GM21390 (cell line): ENCODE data around the gene CR2.
"Not testable (repeated sequence)": the region's sequence is repeated elsewhere in the genome, so short reads cannot be mapped to it uniquely, and the experiment has no call there.

Experiments used
- ATAC-seq: cut with Tn5 transposase; IDR thresholded peaks from one replicate; pipeline ENCODE4 v1.9.1; 2021; ENCODE audit not compliant: unreplicated experiment

Gene CR2

DNA sequence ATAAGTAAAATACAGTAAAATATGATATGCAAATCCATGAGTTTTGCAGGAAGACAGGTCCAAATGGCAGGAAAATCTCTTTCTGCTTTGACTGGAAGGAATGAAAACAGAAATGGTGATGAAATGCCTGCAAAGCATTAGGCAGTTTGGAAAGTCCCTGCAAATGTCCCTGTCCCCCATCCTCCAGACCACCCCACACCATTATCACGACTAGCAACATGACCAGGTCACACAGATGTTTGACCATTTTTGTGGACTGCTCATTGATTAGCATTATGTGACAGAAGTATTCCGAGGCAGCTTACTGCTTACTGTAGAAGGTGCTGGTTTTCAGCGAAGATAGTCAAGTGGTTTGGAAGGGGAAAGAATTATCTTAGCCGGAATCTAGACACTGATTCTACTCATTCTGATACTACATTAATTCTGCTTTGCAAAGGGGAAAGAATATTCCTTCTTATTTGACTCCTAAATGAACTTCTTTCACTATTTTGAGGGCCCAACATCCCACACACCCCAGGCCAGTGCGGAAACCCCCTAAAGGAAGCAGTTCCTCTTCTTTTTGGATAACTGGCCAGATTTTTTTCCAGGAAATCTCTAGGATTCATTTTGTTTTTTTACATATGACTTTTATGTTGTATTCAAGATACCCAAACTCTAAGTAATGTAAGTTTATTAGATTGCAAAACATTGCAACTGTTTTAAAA is 9.5 kb upstream of the CR2 start:
- no peak for ATAC-seq

DNA sequence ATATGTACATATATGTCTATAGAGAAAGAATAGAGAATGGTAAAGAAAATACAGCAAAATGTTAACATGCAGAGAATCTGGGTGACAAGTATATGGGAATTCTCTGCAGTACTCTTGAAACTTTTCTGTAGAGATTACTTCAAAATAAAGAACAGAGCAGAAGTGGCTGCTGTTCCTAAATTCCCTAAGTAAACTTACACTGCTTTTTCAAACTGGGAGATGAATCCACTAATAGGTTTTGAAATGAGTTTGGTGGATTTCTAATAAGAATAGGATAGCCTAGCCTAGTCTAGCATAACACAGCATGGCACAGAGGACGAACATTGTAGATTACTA is 450 bp upstream of the CR2 start:
- no peak for ATAC-seq

DNA sequence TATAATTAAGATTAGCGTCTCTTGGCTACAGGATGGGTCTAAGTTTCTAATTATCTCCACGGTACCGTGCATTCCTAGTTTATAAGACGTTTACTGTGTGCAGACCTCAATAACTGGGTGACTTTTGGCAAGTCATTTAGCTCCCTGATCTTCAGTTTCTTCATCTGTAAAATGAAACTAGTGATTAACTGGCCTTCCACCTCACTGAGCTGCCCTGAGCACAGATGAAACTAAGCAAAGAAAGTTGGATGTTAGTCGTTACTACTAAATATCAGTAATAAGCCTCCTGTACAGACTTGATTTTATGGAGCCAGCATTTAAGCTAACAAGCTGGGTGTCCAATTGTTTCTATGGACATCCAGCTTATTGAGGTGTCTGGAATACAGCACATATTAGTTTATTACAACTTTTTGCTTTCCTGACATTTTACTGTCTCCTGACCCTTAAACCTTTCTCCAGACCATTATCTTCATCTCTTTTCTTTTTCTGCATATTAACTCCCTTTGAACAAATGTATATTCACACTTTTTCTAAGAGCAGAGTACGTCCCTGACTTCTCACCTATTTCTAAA is 1.1 kb downstream of the CR2 start:
- ATAC-seq = no peak

DNA sequence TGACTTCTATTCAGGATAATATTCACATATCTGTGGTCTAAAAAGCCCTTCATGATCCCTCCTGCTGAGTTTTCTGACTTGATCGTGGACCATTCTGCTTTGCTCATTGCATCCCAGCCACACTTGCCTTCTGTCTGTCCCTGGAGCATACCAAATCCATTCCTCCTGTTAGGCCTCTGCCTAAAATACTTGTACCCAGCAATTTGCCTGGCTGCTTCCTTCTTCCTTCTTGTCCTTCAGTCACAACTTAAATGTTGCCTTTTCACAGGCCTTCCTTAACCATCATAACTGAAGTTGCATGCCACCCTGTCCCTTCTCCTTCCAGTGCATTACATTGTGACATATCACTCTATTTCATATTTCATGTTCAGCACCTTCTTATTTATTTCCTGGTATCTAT is 4.3 kb downstream of the CR2 start:
- ATAC-seq = no peak

DNA sequence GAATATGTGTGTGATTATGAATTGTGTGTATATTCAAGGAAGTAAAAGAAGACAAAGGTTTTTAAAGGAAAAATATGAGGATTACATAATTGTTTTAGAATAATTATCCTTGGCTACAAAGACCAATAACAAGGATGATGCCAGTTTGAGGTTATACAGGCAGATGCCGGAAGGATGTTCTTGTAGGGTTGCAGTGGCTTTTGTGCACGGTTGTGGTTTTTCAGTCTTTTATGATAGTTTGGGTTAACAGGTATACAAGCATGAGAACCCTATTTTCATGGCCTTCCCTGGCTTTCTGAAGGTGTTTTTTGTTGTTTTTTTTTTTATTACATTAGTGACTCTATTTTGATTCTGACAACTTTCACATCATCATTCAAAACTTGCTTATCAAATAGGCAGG is 4.9 kb downstream of the CR2 start:
- no peak for ATAC-seq

DNA sequence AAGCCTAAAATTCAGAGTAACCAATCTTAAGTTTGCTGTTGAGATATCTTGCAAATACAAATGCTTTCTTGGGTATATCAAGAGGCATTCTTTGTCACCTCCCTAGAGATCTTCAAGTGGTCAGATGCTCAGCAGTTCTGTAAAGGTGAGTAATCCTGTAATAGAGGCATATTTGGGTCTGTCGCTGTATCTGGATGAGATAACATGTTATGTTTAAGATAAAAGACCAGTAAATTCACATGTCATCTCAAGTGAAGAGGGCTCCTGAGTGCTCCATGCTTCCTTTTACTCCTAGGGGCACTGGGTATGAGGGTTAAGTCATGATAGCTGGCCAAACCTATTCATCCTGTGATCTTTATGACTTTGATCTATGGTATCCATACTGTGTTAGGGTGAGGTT is 7.5 kb downstream of the CR2 start:
- no peak for ATAC-seq

DNA sequence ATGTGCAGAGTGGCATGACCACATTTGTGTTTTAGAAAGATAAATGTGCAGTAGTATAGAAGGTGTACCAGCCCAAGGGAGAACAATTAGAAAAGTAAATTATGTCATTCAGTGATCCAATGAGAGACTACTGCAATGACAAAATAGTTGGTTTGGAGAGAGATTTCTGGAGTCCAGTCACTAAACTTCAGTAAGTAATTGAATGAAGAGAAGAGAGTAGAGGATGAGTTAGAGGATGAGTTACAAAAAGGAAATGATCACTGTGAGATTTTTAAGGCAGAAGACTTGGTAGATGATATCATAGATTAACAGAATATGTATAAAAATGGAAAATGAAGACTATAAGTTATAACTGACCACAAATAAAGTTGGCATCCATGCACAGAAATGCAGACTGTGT is 8.4 kb downstream of the CR2 start:
- no peak for ATAC-seq

DNA sequence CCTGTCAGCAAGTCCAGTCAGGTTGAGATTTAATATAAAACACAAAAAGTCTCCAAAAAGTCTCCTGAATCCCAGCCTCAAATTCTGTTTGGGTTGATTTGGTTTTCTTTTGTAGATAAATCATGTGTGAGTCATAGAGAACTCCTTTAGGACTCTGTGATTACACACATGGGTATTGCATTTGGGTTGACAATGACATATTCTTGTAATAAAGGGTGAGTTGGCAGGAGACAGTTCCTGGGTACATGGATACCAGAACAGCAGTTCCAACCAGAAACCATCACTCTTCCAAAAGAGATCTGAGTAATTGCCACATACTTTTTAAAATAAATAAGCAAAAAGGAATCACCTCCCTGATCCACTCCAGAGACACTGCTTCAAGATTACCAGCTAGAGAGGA is 8.9 kb downstream of the CR2 start:
- no peak for ATAC-seq

DNA sequence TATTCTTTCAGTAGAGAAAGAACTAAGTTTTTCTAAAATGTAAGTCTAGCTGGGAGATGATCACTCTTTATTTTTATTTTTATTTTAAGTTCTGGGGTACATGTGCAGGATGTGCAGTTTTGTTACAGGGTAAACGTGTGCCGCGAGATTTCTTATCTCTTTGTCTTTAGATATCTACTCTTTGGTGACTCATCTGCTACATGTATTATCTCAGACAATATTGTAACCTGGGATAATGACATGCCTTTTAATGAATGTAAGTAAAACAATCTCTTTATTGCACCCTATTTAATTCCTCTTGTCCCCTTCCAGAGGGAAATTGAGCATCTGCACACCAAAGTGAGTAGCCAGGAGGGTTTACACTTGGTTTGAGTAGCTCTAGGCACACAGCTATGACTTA is 9.4 kb downstream of the CR2 start:
- no peak for ATAC-seq

DNA sequence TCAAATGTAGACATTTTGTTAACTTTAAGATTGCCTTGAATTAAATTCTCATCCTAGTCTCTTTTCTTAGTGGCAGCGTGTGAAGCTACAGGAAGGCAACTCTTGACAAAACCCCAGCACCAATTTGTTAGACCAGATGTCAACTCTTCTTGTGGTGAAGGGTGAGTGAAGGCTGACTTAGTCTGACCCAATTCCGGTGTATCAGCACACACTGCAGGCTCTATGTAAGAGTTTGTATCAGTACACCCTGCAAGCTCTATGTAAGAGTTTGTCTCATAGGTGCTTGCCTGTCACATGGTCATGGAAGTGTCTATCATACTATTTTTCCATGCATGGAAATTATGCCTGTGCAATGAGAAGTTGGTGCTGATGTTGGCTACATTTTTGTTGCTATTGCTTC is 16.8 kb downstream of the CR2 start:
- ATAC-seq = no peak

DNA sequence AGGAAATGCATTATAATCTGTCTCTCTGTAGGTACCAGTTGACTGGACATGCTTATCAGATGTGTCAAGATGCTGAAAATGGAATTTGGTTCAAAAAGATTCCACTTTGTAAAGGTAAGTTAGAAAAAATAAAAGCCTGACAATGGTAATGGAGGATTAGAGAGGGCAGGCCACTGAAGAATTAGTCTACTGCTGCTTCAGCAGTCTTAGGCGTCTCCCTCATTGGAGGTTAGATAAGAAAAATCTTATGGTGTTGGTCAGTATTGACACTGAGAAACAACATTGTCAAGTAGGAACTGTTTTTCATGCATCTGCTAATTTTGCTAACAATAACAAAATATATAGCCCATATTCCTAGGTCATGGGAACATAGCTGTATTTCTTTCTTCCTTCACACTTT is 20.1 kb downstream of the CR2 start:
- no peak for ATAC-seq

DNA sequence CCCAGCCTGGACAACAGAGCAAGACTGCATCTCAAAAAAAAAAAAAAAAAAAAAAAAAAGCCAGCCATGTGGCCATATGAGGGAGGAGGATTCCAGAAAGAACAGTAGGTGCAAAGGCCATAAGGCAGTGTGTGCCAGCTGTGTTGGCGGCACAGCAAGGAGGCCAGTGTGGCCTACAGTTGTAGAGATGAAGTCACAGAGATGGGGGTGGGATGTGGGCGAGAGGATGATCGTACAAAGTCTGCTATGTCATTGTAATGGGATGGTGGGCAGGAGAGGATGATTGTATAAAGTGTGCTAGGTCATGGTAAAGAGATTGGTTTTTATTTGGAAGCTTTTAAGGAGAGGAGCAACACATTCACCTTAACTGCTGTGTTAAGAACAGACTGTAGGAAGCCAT is 32.1 kb downstream of the CR2 start:
- no peak for ATAC-seq

DNA sequence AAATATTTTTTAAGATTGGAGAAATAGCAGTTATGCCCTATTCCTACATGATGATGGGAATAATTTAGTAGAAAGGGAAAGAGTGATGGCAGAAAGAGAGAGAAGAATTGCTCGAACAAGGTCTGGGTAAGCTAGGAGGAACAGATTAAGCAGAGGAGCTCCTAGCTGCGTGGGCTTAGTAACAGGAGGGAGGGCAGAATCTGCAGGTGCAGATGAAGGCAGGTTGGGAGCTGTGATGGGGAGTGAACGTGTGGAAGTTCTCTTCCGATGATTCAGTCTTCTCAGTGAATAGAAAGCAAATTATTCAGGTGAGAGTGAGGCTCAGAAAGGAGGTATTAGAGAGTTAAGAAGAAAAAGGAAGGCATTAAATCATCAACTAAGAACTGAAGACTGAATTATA is 33.5 kb downstream of the CR2 start:
- ATAC-seq = no peak

DNA sequence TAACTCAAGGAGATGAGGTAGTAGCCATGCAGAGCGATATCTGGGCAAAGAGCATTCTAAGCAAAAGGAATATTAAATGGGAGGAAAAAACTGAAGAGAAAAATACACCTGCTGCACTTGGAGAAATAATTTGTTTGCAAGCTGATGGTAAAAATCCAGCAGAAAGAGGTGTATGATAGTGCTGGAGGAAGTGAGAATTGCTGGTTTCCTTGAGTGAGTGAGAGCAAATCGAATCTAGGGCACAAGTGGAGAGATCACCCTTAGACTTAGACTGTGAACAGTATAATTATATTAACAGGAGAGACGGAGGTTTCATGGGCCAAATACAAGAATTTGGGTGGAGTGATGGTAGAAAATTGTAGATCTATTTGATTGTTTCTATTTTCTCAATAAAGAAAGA is 39.1 kb downstream of the CR2 start:
- ATAC-seq = no peak

DNA sequence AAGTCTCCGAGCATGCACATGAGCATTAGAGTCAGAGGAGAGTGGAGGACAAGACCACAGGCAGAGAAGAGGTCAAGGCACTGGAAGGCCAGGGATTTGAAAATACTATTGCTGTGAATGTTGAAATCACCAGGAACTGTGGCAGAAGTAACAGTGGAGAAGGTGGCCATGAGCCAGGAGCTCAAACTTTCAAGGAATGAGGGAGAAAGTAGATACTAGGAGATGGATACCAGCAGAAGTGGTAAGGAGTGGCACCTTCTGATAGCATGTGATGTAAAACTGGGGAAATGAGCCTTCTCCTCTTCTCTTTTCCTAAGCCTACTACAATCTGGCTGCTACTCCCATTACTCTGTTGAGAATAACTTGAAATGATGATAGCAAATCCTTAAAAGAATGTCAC is 40.0 kb downstream of the CR2 start:
- ATAC-seq = no peak

DNA sequence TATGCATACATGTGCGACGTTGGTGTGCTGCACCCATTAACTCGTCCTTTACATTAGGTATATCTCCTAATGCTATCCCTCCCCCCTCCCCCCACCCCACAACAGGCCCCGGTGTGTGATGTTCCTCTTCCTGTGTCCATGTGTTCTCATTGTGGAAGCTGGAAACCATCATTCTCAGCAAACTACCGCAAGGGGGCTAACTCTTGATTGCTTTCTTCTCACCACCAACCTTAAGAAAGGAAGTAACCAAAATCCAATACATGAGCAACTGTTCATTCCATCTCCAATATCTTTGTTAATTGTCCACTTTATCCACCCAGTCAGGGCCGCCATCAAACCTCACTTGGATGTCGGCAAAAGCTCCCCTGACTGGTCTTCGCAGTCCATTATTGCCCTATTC is 41.2 kb downstream of the CR2 start:
- ATAC-seq = not testable (repeated sequence)

DNA sequence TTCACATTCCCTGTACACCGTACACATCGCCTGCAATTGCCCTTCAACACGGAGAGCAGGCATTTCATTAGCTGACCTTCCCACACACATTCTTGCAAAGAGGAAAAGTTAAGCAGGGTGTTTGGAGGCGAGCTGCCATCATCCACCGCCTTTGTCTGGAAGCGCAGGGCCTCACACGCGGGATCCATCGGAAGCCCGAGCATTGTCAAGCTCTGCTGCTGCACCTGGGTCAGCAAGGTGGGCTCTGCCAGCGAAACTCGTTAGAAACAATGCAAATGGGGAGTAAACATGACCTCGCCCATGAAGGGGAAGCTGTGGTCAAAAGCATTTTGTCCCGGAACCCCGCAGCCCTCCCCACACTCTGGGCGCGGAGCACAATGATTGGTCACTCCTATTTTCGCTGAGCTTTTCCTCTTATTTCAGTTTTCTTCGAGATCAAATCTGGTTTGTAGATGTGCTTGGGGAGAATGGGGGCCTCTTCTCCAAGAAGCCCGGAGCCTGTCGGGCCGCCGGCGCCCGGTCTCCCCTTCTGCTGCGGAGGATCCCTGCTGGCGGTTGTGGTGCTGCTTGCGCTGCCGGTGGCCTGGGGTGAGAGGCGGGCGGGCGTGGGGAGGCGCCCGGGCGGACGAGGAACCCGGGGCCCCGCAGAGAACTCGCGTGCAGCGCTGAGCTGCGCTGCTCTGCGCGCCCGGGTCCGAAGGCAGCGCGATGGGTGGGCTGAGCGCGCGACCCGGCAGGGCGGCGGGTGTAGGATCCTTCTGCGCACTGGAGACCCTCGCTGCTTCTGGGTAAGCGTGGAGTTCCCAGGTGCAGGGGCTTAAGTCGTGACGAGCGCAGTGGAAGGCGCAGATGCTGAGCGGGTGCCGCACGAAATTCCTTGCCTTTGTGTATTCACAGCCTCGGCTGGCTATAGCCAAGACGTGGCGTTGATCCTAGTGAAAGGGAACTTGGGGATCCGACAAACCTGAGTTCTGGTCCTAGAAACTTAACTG is 42.0 kb downstream of the CR2 start, which contains the start of gene CR1:
Gene CR1 (plus strand): TSS at position 357 of the 992 bp plus-strand sequence. CDS start 111 bp downstream, at position 468.
- peak; percentile 53 for ATAC-seq

DNA sequence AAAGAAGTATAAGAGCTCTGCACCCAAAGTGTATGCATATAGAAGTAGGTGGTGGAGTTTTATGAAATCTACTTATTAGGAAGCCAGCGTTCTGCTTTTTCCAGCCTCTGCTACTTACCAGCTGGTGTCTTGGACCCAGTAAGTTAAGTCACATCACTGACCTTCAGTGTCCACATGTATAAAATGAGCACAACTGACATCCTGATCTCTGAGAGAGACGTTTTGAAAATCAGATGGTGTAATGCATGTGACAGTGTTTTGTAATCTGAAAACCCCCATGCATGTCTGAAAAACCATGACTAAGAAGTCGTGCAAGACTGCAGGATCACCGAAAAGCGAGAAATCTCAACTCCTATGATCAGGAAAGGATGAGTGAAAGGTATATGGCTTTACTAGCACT is 43.8 kb downstream of the CR2 start:
- ATAC-seq = no peak

DNA sequence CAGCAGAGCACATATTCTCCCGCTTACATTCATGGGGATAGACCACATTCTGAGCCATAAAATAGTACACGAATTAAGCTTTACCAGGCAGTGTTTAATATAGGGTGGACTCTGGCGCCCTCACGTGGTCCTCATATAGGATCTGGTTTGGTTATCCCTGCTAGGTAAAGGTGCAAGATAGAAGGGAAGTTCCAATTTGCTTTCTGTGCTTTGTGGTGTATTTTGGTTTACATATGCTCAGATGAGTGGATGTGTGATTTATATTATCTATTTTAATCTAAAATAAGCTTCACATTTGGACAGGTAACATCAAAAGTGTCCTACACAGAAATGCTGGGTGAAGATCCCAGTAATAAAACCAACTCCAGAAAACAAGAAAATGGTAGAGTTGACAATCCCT is 45.4 kb downstream of the CR2 start:
- ATAC-seq = no peak

DNA sequence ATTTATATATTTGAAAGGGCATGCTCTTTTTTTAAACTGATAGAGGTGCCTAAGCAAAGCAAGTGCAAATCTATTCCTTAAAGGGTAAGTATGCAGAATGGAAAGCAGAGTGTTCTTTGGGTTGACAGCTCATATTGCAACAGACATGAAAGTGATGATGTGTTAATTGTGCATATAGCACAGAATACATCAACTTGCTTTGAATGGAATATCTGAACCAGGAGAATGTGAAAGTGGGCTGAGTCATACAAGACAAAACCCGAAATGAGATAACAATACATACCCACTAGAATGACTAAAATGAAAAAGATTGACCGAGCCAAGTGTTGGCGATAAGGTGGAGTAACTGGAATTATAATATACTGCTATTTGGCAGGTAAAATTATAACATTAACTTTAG is 46.2 kb downstream of the CR2 start:
- no peak for ATAC-seq

DNA sequence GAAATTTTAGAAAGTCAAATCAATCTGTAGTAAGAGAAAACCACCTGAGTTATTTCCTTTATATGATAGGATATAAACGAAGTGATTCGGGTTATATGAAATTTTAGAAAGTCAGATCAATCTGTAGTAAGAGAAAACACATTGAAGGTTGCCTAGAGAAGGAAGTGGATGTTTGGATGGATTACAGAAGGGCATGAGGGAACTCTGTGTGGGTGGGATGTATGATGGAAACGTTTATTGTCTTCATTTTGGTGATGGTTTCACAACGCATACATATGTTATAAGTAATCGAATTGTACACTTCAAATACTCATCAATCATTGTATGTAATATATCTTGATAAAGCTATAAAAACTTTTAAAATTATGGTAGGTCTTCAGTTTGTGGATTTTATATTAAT is 46.9 kb downstream of the CR2 start:
- ATAC-seq = no peak

DNA sequence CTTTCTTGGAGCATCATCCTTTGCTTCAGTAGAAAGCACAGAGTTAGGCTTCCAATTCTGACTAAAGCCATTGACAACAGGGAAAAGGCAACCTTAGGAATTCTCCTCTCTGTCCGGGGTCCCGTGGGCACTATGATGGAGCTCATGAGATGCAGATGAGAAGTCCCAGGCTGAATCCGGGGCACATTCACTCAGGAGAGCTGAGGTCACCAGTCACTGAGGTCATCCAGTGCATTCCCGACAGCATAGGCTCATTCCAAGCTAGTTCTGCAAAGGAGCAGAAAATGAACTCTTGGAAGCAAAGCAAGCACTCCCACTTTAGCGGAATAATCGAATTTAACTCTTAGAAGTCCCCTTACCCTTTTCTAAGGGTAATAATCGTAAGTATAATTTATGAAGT is 48.6 kb downstream of the CR2 start:
- ATAC-seq = no peak
